ENCODE measurements around the gene SEM1.
"Not testable (repeated sequence)": the region's sequence is repeated elsewhere in the genome, so short reads cannot be mapped to it uniquely, and the experiment has no call there.

Gene SEM1

DNA sequence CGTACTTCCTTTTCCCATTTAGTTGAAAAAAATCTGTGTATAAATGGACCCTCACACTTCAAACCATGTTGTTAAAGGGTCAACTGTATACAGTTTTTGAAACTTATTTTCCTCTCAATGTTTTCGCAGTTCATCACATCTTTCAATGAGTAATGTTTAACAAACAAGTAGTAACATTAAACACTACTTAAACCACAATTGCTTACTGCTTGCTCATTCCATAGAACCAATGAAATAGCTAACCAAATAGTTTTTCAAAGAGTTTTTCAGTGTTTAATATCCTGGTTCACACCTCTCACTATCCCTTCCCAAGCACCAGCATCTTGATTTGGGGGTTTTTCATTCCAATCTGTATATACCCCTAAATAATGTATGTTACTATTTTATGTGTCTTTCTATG is 9.1 kb downstream of the SEM1 start:
- DNase-seq, result no peak

DNA sequence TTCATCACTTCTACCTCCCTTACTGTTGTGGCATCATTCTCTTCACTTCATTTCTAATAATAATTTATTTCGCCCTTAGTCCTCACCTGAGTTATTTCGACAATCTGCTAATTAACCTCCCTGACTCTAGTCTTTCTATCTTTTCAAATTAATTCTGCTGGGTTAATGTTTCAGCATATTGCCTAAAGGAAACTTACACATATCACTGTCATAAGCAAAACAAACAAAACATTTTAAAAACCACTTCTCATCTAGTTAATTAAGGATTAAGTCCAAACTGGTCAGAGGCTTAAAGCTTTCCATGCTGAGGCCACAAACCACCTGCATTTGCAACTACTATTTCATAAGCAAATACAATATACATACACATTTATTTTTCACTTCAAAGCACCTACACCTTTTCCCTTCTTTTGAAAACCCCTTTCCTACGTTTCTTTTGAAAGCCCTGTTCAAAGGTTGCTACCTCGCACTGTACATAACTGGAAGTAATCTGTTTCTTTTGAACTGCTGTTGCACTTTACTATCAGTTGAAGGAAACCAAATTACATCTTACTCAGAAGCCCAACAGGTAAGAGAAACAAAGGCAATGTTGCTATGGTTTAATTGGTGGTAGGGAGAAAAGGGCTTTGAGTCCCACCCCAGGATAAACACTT is 10.3 kb downstream of the SEM1 start:
- DNase-seq, result no peak

DNA sequence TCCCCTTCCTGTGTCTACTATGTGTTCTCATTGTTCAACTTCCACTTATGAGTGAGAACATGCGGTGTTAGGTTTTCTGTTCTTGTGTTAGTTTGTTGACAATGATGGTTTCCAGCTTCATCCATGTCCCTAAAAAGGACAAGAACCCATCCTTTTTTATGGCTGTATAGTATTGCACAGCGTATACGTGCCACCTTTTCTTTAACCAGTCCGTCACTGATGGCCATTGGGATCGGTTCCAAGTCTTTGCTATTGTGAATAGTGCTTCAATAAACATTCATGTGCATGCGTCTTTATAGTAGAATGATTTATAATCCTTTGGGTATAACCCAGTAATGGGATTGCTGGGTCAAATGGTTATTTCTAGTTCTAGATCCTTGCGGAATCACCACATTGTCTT is 11.2 kb downstream of the SEM1 start:
- DNase-seq, result not testable (repeated sequence)

DNA sequence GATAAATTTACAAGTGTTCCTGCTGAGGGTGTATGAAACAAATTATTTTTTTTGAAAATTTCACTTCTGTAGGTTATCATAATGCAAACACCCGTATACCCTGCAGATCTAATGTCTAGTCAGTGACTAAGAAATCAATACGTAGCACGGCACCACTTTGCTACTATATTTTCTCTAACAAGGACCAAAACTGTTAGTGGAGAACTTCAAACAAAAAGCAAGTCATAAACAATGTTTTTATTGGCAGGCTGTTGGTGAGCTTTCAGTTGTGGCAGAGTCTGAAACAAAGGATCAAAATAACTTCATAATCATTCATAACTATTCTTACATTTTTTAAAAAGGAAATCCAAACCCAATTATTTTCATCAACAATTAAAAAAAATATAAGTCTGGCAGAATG is 11.8 kb downstream of the SEM1 start:
- no peak for DNase-seq

DNA sequence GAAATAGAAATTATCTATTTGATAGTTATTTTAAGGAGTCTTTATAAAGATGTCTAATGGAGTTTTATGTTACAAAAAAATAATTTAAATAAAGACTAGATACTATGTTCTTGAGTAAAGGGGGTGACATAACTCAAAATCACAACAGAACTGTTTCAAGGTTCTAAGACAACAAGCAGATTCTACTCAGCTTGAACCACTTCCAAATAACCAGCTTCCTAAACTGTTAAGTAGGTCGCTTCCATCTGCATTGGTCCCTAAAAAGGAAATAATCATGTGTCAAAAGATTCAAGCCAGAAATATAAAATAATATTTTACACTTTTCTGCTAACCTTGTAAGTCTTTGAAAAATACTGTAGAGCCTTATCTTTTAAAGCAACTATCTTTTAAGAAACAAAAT is 14.1 kb downstream of the SEM1 start:
- DNase-seq, result no peak

DNA sequence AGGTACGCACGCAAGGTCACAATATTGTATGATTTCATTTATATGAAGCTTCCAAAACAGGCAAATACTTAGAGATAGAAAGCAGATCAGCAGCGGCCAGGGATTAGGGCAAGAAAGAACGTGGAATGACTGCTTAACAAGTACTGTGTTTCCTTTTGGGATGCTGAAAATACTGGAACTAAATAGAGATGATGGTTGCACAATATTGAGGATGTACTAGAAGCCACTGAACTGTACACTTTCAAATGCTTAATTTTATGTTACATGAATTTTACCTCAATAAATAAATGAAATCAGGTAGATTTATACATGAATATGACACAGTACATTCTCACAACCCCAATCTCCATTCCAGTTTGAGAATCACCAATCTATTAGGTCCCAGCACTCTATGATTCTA is 15.6 kb downstream of the SEM1 start:
- DNase-seq, result no peak

DNA sequence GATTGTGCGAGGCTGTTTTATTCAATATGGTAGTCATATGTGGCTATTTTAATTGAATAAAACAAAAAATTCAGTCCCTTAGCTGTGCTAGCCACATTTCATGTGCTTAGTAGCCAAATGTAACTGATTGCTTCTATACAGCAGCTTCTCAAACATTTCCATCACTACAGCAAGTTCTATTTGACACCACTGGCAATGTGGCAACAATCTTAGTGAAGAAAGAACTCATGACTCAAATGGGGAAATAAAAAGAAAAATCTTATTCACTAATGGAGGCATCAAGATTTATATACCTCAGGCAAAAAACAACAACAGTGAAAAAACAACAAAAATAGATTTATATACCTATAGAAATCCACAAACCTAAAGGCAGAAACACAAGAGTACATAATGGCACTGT is 17.9 kb downstream of the SEM1 start:
- no peak for DNase-seq

DNA sequence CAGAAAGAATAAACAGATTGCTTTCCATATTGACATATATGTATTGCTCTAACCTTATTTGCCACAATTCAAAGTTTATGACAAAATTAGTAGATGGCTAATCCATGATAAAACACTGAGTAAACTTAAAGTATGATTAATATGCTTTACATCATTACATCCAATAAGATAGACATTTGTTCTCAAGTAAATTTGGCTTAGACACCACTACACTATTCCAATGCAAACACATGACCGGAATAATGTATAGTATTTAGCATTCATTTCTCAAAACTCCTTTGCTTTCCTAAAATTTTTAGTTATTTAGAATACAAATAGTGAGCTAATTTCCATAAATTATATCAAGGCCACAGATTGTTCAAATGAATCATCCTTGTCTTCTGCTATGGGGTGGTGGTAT is 20.2 kb downstream of the SEM1 start:
- DNase-seq, result no peak

DNA sequence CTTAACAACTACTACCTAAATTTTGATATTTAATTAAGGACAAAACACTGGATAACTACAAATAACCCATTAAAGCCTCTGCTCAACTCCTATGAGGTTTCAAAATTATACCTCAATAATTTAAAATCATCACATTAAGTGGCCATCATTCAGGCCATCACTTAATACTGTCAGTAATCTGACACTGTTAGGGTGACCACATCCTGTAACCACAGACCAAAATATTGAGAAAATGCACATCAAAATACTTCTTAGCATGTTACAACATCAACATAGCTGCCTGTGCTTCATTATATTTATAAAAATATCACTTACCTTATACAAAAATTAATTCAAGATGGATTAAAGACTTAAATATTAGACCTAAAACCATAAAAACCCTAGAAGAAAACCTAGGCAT is 23.3 kb downstream of the SEM1 start:
- no peak for DNase-seq

DNA sequence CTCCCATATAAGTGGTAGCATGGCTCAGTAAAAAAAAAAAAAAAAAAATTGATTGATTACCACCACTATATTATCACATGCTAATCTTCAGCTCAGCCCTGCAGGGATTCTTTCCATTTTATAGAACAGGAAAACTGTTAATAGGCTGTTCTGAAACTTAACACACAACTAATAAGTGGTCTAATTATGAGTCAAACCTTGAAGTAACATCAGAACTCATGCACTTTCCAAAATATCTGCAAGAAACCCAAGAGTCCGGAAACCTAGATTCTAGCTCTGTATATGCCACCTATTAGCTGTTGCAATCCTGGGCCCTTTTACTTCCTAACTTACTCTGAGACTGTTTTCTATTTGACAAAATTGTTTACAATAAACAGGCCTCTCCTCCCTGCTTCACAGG is 23.9 kb downstream of the SEM1 start:
- DNase-seq, result no peak

DNA sequence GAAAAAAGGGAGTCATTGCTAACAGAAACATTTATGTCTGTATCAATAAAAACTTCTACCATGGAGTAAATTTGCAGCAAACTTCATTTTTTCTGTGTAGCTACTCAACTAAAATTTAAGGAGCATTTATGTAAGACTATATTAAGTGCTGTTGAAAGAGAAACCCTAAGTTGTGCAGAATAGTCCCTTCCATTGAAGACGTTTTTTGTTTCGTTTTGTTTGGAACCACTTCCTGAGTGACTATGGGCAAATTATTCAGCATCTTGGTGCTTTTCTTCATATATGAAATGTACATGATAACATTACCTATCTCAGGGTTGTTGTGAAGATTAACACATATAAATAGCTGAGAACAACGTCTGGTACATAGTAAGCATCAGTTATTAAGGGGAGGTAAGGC is 24.3 kb downstream of the SEM1 start:
- no peak for DNase-seq

DNA sequence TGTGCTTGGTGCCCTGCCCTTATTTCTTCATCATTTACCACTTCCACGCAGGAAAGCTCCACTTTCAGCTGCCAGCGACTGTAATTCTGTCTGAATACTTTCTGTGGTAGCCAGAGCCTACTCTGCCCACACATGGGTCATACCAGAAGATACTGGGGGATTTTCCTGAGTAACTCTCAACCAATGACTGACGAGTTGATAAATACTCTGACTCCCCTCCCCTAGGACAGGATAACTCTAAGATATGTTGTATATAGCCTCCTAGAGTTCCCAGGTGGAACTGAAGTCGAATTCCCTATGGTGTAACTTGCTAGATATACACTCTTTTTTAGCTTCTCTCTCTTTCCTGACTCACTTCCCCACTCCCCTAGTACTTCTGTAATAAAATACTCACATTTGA is 29.8 kb downstream of the SEM1 start:
- DNase-seq, result no peak

DNA sequence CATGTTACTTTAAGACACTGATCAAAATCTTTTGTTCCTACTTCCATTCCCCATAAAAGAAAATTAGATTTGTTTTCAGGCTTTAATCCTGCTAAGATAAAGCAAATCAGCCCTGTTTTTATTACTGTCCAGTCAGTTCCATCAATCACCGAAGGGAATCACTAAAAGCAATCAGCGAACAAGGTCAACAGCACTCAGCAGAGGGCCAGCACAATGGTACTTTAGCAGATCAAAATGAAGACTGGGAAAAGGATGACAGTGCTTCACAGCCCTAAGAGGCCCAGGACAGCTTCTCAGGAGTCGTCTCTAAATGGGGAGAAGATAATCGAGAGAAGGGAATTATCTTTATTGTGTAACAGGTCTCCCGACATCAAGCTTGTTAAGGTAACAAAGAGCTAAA is 32.7 kb downstream of the SEM1 start:
- no peak for DNase-seq

DNA sequence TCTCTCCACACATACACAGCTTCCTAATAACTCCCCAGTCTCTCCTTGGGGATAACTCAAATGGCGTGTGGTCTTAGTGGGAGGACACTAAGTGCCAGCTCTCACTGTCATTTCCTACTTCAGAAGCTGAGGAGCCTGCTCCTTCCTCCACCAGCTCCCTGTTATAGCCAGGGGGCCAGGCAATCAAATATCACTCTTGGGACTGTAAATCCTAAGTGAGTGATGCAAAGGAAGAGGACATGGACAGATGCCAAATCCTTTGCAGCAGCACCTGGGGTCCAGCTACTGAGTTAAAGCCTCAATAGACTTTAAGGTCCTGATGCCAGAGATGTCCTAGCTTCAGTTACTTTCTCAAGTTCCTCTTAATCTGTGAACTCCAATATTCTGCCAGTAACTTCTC is 34.1 kb downstream of the SEM1 start:
- peak; percentile 18 for DNase-seq

DNA sequence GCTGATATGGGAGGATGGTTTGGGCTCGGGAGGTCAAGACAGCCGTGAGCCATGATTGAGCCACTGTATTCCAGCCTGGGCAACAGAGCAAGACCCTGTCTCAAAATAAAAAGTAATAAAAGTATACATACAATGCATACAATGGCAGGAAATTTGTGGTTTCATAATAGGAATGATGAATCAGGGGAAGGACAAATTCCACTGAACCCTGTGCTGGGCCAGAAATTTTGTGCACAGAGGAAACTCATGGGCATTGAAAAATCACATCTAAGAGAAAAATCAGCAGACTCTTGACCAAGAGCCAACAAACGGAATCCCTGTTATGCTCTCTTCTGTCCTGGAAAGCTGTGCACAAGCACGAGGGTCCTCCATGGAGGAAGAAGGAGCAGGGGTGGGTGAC is 35.1 kb downstream of the SEM1 start:
- no peak for DNase-seq

DNA sequence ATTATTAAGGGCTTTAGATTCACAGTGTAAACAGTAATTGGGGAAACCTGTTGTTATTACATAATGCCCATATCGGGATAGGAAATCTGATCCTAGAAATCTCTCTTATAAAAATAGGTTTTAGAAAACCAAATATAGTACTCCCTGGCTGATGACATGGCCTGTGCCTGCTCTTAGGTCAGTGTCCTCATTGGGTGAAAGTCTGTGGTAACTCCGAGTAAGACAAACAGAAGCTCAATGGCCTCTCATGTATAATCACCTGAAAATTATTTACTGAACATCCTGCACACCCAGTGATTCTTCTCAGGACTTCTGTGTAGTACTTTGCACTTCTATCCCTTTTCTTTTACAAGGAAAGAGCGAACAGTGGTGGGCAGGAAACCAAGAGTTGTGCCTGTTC is 37.8 kb downstream of the SEM1 start:
- no peak for DNase-seq

DNA sequence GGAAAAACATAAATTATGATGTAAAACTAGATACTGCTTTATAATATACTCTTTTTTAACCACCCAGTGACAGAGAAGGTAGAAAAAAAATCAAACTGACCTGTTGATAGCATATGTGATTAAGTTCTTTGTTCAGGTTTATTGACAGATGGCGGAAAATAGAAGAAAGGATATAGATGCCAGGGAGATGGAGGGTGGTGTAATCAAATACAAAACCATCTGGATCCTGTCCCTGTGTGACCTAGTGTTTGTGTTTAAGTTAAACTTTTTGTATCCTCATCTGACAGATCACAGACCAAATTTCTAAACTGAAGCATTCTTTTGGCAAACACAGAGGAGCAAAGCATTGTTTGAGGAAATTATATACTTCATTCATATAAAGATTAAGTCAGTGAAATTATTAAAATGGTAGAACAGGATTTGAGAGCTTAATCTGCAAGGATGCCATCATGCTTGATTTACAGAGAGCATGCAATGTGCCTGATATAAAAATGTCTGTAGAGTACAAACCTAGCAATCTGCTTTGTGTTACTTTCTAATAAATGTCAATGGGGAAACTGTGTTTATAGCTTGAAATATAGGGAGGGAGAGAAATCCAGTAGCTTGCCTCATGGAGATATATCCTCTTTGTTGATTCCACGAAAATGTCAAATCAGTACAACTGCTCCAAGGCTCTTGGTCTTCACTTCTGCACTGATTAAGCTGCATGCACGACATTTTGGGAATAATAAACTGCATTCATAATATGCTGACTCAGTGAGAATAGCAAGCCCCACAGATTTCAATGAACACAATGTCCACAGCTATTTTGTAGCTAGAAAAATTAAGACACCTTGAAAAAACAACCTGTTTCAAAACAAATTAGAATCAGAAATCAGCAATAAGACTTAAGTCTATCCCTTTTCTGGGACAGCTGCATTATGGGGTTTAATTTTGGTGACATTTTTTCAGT is 39.0 kb downstream of the SEM1 start:
- peak; percentile 84 for DNase-seq

DNA sequence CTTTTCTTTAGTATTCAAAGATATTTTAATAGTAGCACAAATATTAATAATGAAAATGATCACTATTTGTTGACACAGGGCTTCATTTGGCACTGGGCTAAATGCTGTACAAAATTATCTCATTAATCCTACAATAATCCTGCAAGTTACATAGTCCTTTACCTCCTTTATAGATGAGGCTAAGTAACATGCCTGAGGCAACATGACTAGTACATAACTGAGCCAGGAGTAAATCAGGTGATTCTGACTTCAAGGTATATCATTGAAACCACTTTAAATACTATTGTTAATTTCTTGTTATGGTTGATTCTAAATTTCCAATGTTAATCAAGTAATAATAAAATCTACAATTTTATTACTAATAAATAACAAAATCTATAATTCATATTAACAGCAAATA is 39.8 kb downstream of the SEM1 start:
- peak; percentile 71 for DNase-seq

DNA sequence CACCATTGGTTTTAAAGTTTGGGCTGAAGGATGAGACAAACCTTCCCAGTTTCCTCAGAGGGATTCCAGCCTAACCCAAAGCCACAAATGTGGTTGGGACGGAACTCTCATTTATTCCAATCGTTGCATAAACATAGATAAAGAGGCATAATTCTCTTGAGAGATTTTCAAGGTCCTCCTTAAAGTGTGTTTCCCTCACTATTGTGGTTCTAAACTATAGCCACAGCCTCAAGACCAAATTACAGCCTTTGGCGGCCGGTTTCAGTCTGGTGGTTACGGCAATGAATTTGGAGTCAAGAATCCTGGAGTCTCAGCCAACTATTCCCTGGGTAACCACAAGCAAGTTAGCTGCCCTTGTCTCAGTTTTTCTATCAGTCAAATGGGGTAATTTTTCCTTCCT is 42.6 kb downstream of the SEM1 start:
- DNase-seq, result no peak

DNA sequence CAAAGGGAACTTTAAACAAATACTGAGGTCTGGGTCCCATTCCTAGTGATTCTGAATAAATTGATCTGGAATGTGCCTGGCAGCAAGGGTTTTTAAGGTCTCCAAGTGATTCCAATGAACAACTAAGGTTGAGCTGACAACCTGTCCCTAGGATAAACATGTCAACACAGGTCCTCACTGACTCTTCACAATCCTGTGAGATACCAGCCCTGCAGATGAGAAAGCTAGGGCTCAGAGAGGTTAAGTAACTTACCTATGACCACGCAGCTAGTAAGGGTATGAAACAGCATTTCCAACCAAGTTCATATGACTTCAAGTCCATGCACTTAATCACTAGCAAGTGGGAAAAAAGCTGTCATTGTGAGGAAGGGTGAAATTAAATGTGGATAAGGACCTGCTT is 44.0 kb downstream of the SEM1 start:
- DNase-seq, result no peak

DNA sequence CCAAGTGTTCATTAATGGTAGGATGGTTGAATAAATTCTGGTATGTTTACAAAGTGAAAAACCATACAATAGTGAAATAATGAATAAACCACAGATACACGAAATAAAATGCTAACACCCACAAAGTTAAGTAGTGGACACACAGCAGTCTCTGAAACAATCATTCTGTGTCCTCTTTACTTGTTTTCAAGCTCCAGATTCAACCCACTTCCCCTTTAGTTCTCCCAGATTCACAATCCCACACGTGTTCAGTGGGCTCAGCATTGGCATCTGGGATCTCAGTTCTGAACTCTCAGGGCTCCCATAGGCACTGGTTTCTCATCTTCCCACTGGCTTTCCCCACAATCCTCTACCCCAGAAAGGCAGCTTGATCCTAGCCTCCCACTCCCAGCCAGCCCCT is 44.9 kb downstream of the SEM1 start:
- no peak for DNase-seq

DNA sequence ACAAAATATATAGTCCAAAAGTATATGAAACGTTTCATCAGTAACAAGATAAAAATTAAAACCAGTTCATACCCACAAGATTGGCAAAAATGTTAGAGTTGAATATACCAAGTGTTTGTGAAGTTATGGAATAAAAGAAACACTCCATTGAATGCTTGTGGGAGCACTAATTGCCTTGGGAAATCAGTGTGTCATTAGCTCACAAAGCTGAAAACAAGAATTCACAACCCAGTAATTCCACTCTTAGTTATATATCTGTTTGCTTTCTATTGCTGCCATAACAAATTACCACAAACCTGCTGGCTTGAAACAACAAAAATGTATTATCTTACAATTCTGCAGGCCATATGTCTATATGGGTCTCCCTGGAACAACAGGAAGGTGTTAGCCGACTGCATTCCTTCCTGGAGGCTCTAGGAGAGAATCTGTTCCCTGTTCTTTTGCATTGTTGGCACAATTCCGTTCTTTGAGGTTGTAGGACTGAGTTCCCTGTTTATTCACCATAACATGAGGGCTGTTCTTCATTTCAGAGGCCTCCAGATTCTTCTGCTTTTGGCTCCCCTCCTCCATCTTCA is 45.7 kb downstream of the SEM1 start:
- DNase-seq, result no peak

DNA sequence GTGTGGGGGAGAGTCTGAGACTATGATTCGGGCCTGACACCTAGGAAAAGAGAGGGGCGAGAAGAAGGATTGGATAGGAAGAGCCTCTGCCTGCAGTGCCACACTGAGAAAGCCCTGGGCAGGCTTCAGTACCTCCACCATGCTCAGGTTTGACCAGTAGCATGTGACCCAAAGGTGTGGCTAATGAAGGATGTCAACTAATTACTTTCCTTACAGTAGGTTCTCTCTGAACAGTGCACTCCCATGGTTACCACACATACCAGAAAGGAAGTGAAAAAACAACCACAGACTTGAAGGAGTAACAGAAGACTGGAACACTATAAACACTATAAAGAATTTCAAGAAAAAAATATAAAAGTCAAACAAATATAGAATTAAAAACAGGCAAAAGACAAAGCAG is 46.2 kb downstream of the SEM1 start:
- no peak for DNase-seq

DNA sequence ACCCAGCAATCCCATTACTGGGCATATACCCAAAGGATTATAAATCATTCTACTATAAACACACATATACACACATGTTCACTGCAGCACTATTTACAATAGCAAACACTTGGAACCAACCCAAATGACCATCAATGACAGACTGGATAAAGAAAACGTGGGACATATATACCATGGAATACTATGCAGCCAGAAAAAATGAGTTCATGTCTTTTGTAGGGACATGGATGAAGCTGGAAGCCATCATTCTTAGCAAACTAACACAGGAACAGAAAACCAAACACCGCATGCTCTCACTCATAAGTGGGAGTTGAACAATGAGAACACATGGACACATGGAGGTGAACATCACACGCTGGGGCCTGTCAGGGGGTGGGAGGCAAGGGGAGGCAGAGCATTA is 47.5 kb downstream of the SEM1 start:
- not testable (repeated sequence) for DNase-seq
